Measurements from ENCODE around the gene SELENOT. TPM values are rescaled to one million over a fixed set of nuclear protein-coding genes. Genes with fewer than 3 reads are reported as not detected.

The SELENOT gene
- total and polyA plus RNA-seq, 2 donors from 2014 or later = 116 to 120 TPM

DNA sequence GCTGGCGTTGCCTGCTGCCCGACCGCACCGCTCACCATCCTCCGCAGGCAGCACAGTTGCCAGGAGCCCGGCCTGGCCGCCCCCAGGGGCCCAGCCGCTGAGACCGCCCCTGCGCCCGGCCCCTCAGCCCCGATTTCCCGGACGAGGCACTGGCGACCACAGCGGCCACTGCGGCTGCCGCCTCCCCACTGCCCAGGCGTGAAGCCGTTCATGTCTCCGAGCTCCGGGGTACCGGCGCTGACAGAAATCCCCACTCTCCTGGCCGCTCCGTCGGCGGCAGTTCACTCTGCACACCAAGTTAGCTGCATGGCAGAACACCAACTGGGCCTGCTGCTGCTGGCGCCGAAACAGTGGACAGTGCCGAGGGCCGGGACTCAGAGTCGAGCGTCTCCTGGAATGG, 8.5 kb downstream of the SELENOT start:
- H3K27me3 ChIP-seq (ENCODE audit: control insufficient read depth, insufficient read depth, low read length) = no peaks in the 10 kb centered on the region
- FAIRE-seq = no peak
- intact Hi-C loops (cut with DNase I) = no loop called here
- no peak overlapping the region for H3K27ac ChIP-seq (ENCODE audit: low read depth in 2 of 2, low read length in 2 of 2)
- H3K9me3 ChIP-seq (ENCODE audit: control insufficient read depth in 2 of 3, insufficient read depth in 1 of 3, low read length in 3 of 3) = no peaks in the 10 kb centered on the region
- H3K36me3 ChIP-seq (ENCODE audit: control insufficient read depth in 2 of 3, insufficient read depth in 3 of 3, low read length in 3 of 3) = no peaks in the 10 kb centered on the region
- H3K9ac ChIP-seq (ENCODE audit: low read length in 3 of 3) = no peak overlapping the region
- TF ChIP-seq, protein P1, sequence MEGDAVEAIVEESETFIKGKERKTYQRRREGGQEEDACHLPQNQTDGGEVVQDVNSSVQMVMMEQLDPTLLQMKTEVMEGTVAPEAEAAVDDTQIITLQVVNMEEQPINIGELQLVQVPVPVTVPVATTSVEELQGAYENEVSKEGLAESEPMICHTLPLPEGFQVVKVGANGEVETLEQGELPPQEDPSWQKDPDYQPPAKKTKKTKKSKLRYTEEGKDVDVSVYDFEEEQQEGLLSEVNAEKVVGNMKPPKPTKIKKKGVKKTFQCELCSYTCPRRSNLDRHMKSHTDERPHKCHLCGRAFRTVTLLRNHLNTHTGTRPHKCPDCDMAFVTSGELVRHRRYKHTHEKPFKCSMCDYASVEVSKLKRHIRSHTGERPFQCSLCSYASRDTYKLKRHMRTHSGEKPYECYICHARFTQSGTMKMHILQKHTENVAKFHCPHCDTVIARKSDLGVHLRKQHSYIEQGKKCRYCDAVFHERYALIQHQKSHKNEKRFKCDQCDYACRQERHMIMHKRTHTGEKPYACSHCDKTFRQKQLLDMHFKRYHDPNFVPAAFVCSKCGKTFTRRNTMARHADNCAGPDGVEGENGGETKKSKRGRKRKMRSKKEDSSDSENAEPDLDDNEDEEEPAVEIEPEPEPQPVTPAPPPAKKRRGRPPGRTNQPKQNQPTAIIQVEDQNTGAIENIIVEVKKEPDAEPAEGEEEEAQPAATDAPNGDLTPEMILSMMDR (IDR thresholded peaks at IDR 0.05; ENCODE audit: borderline replicate concordance, extremely low read depth, insufficient read depth) = no peak
- DNase-seq = peak in 1 of 5 donors; percentile 70
- peaks cover 0 to 10% (median 8%) of the 10 kb centered on the region in 3 donors for H3K4me1 ChIP-seq (ENCODE audit: control insufficient read depth in 2 of 3, insufficient read depth in 2 of 3, low read depth in 1 of 3, low read length in 3 of 3)
- H3K4me3 ChIP-seq (ENCODE audit: low read length in 3 of 3) = no peak overlapping the region

DNA sequence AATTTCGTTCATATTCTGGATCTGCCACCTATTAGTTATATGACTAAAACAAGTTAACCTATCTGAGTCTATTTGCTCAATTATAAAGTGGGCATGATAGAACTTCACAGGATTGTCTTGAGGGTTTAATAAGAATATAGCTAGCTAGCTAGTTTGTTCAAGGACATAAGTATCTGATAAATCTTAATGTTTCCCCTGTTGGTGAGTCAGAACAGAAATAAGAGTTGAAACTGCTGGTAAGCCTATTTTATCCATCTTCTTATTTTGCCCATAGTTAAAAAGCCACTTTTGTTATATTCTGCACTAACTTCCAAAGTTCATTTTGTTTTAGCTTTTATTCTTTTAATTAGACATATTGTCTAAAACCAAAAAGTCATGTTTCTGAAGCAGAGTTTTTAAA, 9.4 kb downstream of the SELENOT start:
- Histone ChIP-seq H3K4me1 (ENCODE audit: control insufficient read depth in 2 of 3, insufficient read depth in 2 of 3, low read depth in 1 of 3, low read length in 3 of 3) (peaks cover 0 to 7% (median 5%) of the 10 kb centered on the region in 3 donors), H3K4me3 (ENCODE audit: low read length in 3 of 3) (no peak overlapping the region), H3K36me3 (ENCODE audit: control insufficient read depth in 2 of 3, insufficient read depth in 3 of 3, low read length in 3 of 3) (no peaks in the 10 kb centered on the region), H3K27ac (ENCODE audit: low read depth in 2 of 2, low read length in 2 of 2) (no peak overlapping the region), H3K9ac (ENCODE audit: low read length in 3 of 3) (no peak overlapping the region), H3K9me3 (ENCODE audit: control insufficient read depth in 2 of 3, insufficient read depth in 1 of 3, low read length in 3 of 3) (no peaks in the 10 kb centered on the region), H3K27me3 (ENCODE audit: control insufficient read depth, insufficient read depth, low read length) (no peaks in the 10 kb centered on the region)
- TF ChIP-seq, protein P1 (IDR thresholded peaks at IDR 0.05; ENCODE audit: borderline replicate concordance, extremely low read depth, insufficient read depth) = no peak
- intact Hi-C loops (cut with DNase I) = no loop called here
- FAIRE-seq (no peak), DNase-seq (no peak)

DNA sequence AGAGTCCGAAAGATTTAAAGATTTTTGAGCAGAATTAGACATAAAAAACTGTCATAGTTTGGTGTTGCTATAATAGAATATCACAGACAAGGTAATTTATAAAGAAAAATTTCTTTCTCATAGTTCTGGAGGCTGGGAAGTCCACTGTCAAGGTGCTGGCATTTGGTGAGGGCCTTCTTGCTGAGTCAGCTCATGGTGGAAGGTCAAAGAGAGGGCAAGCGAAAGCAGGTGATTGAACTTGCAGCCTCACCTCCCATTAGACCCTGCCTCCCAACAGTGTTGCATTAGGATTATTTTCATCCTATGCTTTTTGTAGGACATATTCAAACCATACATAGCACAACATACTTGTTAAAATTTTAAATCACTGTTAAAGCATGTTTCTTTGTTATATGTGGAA, 9.9 kb downstream of the SELENOT start:
- no peaks in the 10 kb centered on the region for H3K36me3 ChIP-seq (ENCODE audit: control insufficient read depth in 2 of 3, insufficient read depth in 3 of 3, low read length in 3 of 3)
- intact Hi-C loops (cut with DNase I) = no loop called here
- no peaks in the 10 kb centered on the region for H3K9me3 ChIP-seq (ENCODE audit: control insufficient read depth in 2 of 3, insufficient read depth in 1 of 3, low read length in 3 of 3)
- H3K27ac ChIP-seq (ENCODE audit: low read depth in 2 of 2, low read length in 2 of 2) = no peak overlapping the region
- TF ChIP-seq, protein P1 (IDR thresholded peaks at IDR 0.05; ENCODE audit: borderline replicate concordance, extremely low read depth, insufficient read depth) = no peak
- no peak for FAIRE-seq
- H3K4me3 ChIP-seq (ENCODE audit: low read length in 3 of 3) = no peak overlapping the region
- H3K9ac ChIP-seq (ENCODE audit: low read length in 3 of 3) = no peak overlapping the region
- no peaks in the 10 kb centered on the region for H3K27me3 ChIP-seq (ENCODE audit: control insufficient read depth, insufficient read depth, low read length)
- DNase-seq = no peak
- H3K4me1 ChIP-seq (ENCODE audit: control insufficient read depth in 2 of 3, insufficient read depth in 2 of 3, low read depth in 1 of 3, low read length in 3 of 3) = peaks cover 0 to 5% (median 4%) of the 10 kb centered on the region in 3 donors

Data from kidney (tissue), 14 donors.